Measurements from ENCODE around the gene OR2T2. TPM values are rescaled to one million over a fixed set of nuclear protein-coding genes. Genes with fewer than 3 reads are reported as not detected.
"Not testable (repeated sequence)": the region's sequence is repeated elsewhere in the genome, so short reads cannot be mapped to it uniquely, and the experiment has no call there.

OR2T2 gene
- total RNA-seq (2014; rRNA removed) (not detected in 2 replicates), Bru-seq, nascent RNA (not detected), BruChase-seq, experiment 1, labeled RNA remaining after a 6-hour chase (not detected), BruChase-seq, experiment 2, labeled RNA remaining after a 2-hour chase (percentile 7 among the genes with signal in this experiment)
- long read RNA-seq, result 0 reads

GRCh38 chr1:248445399-248445798, at the start of gene OR2T2:
TSS of gene OR2T2 (plus strand) at chr1:248445637. CDS start at chr1:248452798, 7,161 bp downstream.
- H4K20me1 ChIP-seq (ENCODE audit: low read length); H3K79me2 ChIP-seq (ENCODE audit: low read length); H3K4me2 ChIP-seq (ENCODE audit: low read length); DNase-seq; BruUV-seq (replicated peaks); CTCF ChIA-PET; H3K4me3 ChIP-seq (ENCODE audit: low read length); POLR2A ChIA-PET (ENCODE audit: unreplicated experiment); H3F3A ChIP-seq (ENCODE audit: low read length, unreplicated experiment); H3K9ac ChIP-seq (ENCODE audit: low read length); H3K9me3 ChIP-seq (ENCODE audit: low read length); H2AFZ ChIP-seq (ENCODE audit: low read length); H3K9me2 ChIP-seq (replicated peaks; ENCODE audit: low read length); ATAC-seq; H3K4me1 ChIP-seq (ENCODE audit: insufficient read depth, low read length); H3K36me3 ChIP-seq (ENCODE audit: low read depth, low read length); H3K27ac ChIP-seq (ENCODE audit: low read length); intact Hi-C loops (cut with micrococcal nuclease): not testable (repeated sequence)
- H3K27me3 ChIP-seq (ENCODE audit: low read length), result peaks cover 21% of the 10 kb centered on the region; the same call in 1 of the 2 replicates

DNA sequence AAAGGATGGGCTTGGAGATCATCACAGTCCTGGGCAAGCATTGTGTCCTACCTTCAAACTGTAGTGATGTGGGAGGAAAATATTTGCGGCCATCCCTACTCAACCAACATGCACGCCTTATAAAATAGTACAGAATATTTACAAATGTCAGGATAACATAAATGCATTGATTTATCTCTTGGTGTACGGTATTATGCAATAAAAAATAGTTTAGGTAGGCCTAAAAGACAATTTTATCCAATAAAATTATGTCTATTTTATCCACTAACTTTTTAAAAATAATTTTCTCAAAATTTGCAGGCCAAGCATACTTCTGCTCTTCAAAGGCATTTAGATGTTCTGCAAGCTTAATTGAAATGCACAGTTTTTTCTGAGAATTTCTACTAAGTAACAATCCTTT, 42.7 kb upstream of the OR2T2 start, which contains the start of gene OR2T1:
Gene OR2T1 (plus strand): TSS at position 301 of the 400 bp plus-strand sequence. CDS start 3,100 bp downstream, outside the sequence.
- H3K9ac ChIP-seq (ENCODE audit: low read length), result no peak within 1 kb of the TSS
- H3K9me2 ChIP-seq (replicated peaks; ENCODE audit: low read length), result no peaks in the 10 kb centered on the region
- H3F3A ChIP-seq (ENCODE audit: low read length, unreplicated experiment), result no peaks in the 10 kb centered on the region
- no peak for DNase-seq
- peaks cover 13% of the 10 kb centered on the region; the same call in 1 of the 2 replicates for H3K27me3 ChIP-seq (ENCODE audit: low read length)
- 0 out of 2 replicates have a peak, but pooled peaks cover 6% of the 10 kb centered on the region for H3K9me3 ChIP-seq (ENCODE audit: low read length)
- H3K4me3 ChIP-seq (ENCODE audit: low read length), result no peak within 1 kb of the TSS
- ATAC-seq, result no peak
- no peaks in the 10 kb centered on the region for H3K36me3 ChIP-seq (ENCODE audit: low read depth, low read length)
- intact Hi-C loops (cut with micrococcal nuclease), result no loop called here
- no peak within 1 kb of the TSS for H3K27ac ChIP-seq (ENCODE audit: low read length)
- H4K20me1 ChIP-seq (ENCODE audit: low read length), result no peaks in the 10 kb centered on the region
- CTCF ChIA-PET, result interaction anchor here (0.6 kb wide), 1 partner anchor 38 kb away, joined by 3 read pairs; no protein-coding TSS in a partner anchor
- H3K4me1 ChIP-seq (ENCODE audit: insufficient read depth, low read length), result no peaks in the 10 kb centered on the region
- POLR2A ChIA-PET (ENCODE audit: unreplicated experiment), result no interaction called here
- H3K4me2 ChIP-seq (ENCODE audit: low read length), result no peak within 1 kb of the TSS
- no peaks in the 10 kb centered on the region for H3K79me2 ChIP-seq (ENCODE audit: low read length)
- no peak within 1 kb of the TSS for H2AFZ ChIP-seq (ENCODE audit: low read length)
- BruUV-seq (replicated peaks), result no TSS peak
- TF ChIP-seq EZH2phosphoT487 (IDR thresholded peaks at IDR 0.05; ENCODE audit: borderline replicate concordance, low read length) (no peak), CTCF (conservative IDR thresholded peaks at IDR 0.05; ENCODE audit: low read depth, low read length) (no peak), EZH2 (IDR thresholded peaks at IDR 0.05; ENCODE audit: low read length, unreplicated experiment) (no peak)

DNA sequence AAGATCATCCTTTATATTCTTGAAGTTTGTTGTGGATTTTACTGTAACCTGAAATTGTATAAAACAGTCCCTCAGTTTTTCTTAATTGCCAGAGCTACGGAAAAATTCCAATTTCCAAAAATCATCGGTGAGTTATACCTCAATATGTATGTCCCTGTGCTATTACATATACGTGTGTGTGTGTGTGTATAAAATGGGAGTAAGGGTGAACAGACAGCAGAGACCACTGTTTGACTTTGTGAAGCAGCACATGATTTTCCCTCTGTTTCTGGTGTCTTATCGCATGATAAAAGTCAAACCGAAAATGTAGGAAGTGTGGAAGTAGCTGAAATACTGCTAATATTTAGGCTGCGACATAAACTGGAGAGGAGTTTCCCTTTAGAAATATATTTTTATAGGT, 41.4 kb upstream of the OR2T2 start:
- no peaks in the 10 kb centered on the region for H3K79me2 ChIP-seq (ENCODE audit: low read length)
- no peak overlapping the region for H2AFZ ChIP-seq (ENCODE audit: low read length)
- H4K20me1 ChIP-seq (ENCODE audit: low read length), result no peaks in the 10 kb centered on the region
- no peak overlapping the region for H3K4me3 ChIP-seq (ENCODE audit: low read length)
- TF ChIP-seq CTCF (conservative IDR thresholded peaks at IDR 0.05; ENCODE audit: low read depth, low read length) (peak; percentile 52), EZH2 (IDR thresholded peaks at IDR 0.05; ENCODE audit: low read length, unreplicated experiment) (no peak)
- H3K27me3 ChIP-seq (ENCODE audit: low read length), result peaks cover 12% of the 10 kb centered on the region; the same call in 1 of the 2 replicates
- no peaks in the 10 kb centered on the region for H3K4me1 ChIP-seq (ENCODE audit: insufficient read depth, low read length)
- DNase-seq, result no peak
- 0 out of 2 replicates have a peak, but pooled peaks cover 7% of the 10 kb centered on the region for H3K9me3 ChIP-seq (ENCODE audit: low read length)
- intact Hi-C loops (cut with micrococcal nuclease), result loop anchor here (1.0 kb wide), 1 partner anchor 218 kb away; no protein-coding TSS in a partner anchor
- H3K4me2 ChIP-seq (ENCODE audit: low read length), result no peak overlapping the region
- H3K9ac ChIP-seq (ENCODE audit: low read length), result no peak overlapping the region
- no peaks in the 10 kb centered on the region for H3F3A ChIP-seq (ENCODE audit: low read length, unreplicated experiment)
- ChIA-PET CTCF (no interaction called here), POLR2A (ENCODE audit: unreplicated experiment) (no interaction called here)
- no peaks in the 10 kb centered on the region for H3K36me3 ChIP-seq (ENCODE audit: low read depth, low read length)
- H3K9me2 ChIP-seq (replicated peaks; ENCODE audit: low read length), result no peaks in the 10 kb centered on the region
- ATAC-seq, result no peak
- H3K27ac ChIP-seq (ENCODE audit: low read length), result no peak overlapping the region
- BruUV-seq (replicated peaks), result no TSS peak
